HEK293T (cell line): ENCODE measurements around the gene NELFB.

Experiments used
- CTCF ChIA-PET: fragments of 350-600 bp; formaldehyde crosslinking; extraction: SDS; loops from one replicate; lab custom pipeline; 2021; ENCODE audit warnings: antibody characterized with exemption, inconsistent platforms; lab: Yijun Ruan, JAX
- POLR2A ChIA-PET: fragments of 350-600 bp; formaldehyde crosslinking; extraction: SDS; loops from one replicate; lab custom pipeline; 2020; ENCODE audit warnings: antibody characterized with exemption, inconsistent platforms; lab: Yijun Ruan, JAX
- DNase-seq: peaks from one replicate; pipeline ENCODE4 v3.0.0; 2012; ENCODE audit warnings: mixed read lengths; ENCODE audit errors: extremely low spot score
- ARNT ChIP-seq: fragments of 450-650 bp; IDR thresholded peaks from 2 replicates; pipeline ENCODE4 v1.6.1; 2017; ENCODE audit warnings: mild to moderate bottlenecking
- BHLHE40 ChIP-seq: fragments of 450-650 bp; IDR thresholded peaks from 2 replicates; pipeline ENCODE4 v1.6.1; 2016; ENCODE audit warnings: mild to moderate bottlenecking, moderate library complexity, borderline replicate concordance
- CTBP1 ChIP-seq: fragments of 450-650 bp; IDR thresholded peaks from 2 replicates; pipeline ENCODE4 v1.6.1; 2016; ENCODE audit warnings: borderline replicate concordance
- ELF4 ChIP-seq: fragments of 450-650 bp; IDR thresholded peaks from 2 replicates; pipeline ENCODE4 v1.6.1; 2017; ENCODE audit warnings: antibody characterized with exemption
- FOXA1 ChIP-seq: fragments of 450-650 bp; IDR thresholded peaks from 2 replicates; pipeline ENCODE4 v1.6.1; 2016; ENCODE audit warnings: mild to moderate bottlenecking
- FOXK2 ChIP-seq: fragments of 450-650 bp; IDR thresholded peaks from 2 replicates; pipeline ENCODE4 v1.6.1; 2016; ENCODE audit warnings: mild to moderate bottlenecking
- FOXM1 ChIP-seq: fragments of 450-650 bp; IDR thresholded peaks from 2 replicates; pipeline ENCODE4 v1.6.1; 2017; ENCODE audit warnings: mild to moderate bottlenecking, borderline replicate concordance
- HDGF ChIP-seq: fragments of 450-650 bp; IDR thresholded peaks from 2 replicates; pipeline ENCODE4 v1.6.1; 2017; ENCODE audit warnings: antibody characterized with exemption, borderline replicate concordance
- L3MBTL2 ChIP-seq: fragments of 450-650 bp; conservative IDR thresholded peaks from 2 replicates; pipeline ENCODE4 v1.6.1; 2016; ENCODE audit warnings: mild to moderate bottlenecking
- LEF1 ChIP-seq: fragments of 450-650 bp; IDR thresholded peaks from 2 replicates; pipeline ENCODE4 v1.6.1; 2017; ENCODE audit warnings: mild to moderate bottlenecking, borderline replicate concordance
- NFRKB ChIP-seq: fragments of 450-650 bp; IDR thresholded peaks from 2 replicates; pipeline ENCODE4 v1.6.1; 2016; ENCODE audit warnings: mild to moderate bottlenecking, moderate library complexity
- SP1 ChIP-seq: fragments of 450-650 bp; IDR thresholded peaks from 2 replicates; pipeline ENCODE4 v1.6.1; 2017
- SUZ12 ChIP-seq: fragments of 450-650 bp; IDR thresholded peaks from 2 replicates; pipeline ENCODE4 v1.6.1; 2016; ENCODE audit warnings: mild to moderate bottlenecking
- TARDBP ChIP-seq: fragments of 450-650 bp; IDR thresholded peaks from 2 replicates; pipeline ENCODE4 v1.6.1; 2016
- ZNF384 ChIP-seq: fragments of 450-650 bp; IDR thresholded peaks from 2 replicates; pipeline ENCODE4 v1.6.1; 2016
- TF ChIP-seq, protein P1 (sequence below): fragments of 450-650 bp; IDR thresholded peaks from 2 replicates; pipeline ENCODE4 v1.6.1; 2016

The NELFB gene

DNA sequence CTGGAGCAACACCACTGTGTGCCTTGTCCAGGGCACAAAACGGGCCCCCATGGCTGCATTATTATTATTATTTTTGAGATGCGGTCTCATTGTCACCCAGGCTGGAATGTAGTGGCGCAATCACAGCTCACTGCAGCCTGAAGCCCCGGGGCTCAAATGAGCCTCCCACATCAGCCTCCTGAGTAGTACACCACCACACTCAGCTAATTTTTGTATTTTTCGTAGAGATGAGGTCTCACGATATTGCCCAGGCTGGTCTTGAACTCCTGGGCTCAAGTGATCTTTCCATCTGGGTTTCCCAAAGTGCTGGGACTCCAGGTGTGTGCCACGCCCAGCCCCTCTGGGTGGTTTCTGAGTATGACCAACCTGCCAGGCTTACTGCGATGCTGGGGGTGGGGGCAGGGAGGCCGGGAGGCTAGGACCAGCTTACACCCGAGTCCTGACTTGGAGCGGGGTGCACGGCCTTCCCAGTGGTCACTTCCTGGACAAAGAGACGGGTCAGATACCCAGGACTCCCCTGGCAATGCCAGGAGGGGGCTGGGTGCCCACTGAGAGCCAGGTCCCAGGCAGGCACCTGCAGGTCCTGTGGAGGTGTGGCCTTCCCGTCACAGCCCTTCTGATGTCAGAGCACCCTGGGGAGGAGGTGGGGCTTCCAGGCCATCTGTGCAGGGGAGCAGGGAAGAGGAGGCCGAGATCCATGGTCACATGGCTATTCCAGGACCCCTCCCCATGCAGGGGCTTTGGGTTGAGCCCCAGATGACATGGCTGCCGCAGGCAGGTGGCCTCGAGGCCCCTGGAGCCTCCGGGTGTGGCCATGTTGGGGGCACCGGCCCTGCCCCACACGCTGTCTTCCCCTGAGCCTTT lies 55.3 kb downstream of the NELFB start:
- no peak for DNase-seq
- POLR2A ChIA-PET: interaction anchor here (0.9 kb wide), 1 partner anchor 8 kb away, joined by 3 read pairs; the partner anchor contains the start of gene NRARP
- CTCF ChIA-PET: no interaction called here
- TF ChIP-seq FOXM1: no peak

DNA sequence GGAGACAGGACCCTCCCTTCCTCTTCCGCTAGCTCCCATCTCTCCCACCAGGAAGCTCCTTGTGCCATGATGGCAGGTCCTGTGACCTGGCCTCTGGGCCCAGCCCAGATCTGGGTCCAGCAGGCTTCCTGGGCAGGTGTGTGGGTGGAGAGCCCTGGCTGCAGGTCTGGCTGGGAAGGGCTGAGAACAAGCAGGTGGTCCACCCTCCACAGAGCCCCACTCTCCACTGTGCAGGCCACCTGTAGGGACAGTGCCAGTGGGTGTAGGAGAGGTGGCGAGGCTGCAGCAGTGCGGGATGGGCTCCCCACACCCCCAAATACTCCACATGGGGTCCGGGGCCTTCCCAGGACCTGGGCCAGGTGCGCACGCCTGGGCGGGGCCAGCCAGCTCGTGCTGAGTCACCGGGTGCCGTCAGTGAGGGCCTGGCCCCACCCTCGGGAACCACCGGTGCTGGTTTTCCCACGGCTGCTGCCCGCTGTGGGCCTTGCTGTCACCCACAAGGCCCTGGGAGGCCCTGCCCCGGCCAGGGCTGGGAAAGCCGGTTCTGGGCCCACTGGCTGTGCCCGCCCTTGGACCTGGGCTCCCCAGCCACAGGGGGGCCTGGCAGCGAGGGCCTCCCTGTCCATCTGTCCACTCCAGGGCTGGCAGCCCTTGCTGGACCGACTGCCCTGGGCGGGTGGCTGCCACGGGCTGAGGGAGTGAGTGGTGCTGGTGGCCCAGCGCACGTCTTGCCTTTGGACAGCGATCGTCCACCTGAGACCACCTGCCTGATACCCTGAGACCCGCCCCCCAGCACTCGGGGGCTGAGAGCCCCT lies 56.3 kb downstream of the NELFB start:
- DNase-seq: no peak
- ChIA-PET POLR2A (interaction anchor here (0.9 to 1.9 kb wide), 2 partner anchors 9 to 10 kb away, joined by 3 to 12 read pairs; partner anchors contain the start of gene NRARP), CTCF (no interaction called here)
- TF ChIP-seq L3MBTL2 (no peak), FOXK2 (no peak), FOXM1 (no peak), LEF1 (no peak), BHLHE40 (no peak), TARDBP (no peak), CTBP1 (no peak), SUZ12 (no peak), SP1 (no peak)

DNA sequence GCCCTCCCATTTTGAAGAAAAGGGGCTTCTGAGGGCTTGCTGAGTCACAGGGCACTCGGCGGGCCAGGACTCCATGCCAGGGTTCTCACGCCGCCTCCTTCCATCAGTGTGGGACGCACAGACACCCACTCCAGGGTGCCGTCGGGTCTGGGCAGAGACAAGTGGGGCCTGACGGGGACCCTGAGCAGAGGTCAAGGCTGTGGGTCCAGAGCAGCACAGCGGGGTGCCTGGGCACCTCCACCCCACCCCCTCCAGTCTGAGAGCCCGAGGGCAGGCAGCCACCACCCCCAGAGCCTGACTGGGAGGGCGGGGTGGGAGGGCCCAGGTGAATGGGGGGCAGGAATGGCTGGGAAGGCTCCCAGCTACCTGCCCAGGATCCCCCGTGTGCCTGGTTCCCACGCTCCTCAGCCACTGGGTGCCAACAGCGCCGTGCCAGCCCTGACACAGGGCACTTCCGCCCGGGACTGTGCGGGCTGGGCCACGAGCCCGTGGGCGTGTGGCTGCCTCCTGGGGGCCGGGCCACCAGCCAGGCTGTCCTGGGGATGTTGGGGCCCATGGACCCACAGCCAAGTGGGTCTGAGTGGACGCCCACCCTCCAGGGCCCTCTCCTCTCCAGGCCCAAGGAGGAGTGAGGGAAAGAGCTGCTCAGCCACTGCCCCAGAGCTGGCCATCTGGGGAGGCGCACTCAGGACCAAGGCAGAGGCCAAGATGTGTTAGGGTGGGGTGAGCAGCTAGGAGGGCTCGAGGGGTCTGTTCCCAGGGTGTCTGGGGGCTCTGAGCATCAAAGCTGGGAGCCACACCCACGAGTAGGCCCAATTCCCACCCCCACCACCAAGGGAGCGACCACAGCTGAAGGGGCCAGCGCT lies 57.1 kb downstream of the NELFB start:
- DNase-seq: no peak
- ChIA-PET CTCF (no interaction called here), POLR2A (interaction anchor here (0.8 to 1.9 kb wide), 2 partner anchors 10 to 13 kb away, joined by 3 to 12 read pairs; partner anchors contain the start of gene NRARP)
- TF ChIP-seq CTBP1 (no peak), LEF1 (no peak), SP1 (no peak), HDGF (no peak), ZNF384 (no peak)

DNA sequence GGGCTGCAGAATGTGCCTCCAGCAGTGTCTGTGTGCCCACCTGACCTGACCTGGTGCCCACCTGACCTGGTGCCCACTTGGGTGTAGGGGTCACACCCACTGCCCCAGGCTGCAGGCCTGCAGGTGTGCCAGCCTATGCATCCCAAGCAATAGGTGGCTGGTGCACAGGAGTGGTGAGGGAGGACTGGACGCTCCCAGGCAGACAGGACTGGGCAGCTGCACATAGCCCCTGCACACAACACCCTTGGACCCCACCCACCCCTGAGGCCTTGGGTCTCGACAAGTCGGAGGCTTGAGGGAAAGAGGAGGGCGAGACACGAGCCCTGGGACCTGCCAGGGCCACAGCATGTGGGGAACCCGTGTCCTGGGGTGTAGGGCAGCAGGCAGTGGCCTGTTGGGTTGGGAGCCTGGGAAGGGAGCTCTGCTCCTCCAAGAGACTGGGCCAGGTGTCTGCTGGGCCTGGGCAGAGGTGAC lies 57.8 kb downstream of the NELFB start:
- TF ChIP-seq LEF1 (no peak), HDGF (no peak), CTBP1 (no peak), NFRKB (no peak), ARNT (no peak), FOXA1 (no peak), FOXK2 (no peak), BHLHE40 (no peak), ZNF384 (no peak), FOXM1 (no peak), SP1 (no peak), TARDBP (no peak)
- ChIA-PET CTCF (interaction anchor here (0.6 kb wide), 1 partner anchor 14 kb away, joined by 5 read pairs; no protein-coding TSS in a partner anchor), POLR2A (interaction anchor here (0.8 to 1.9 kb wide), 2 partner anchors 11 to 14 kb away, joined by 3 to 12 read pairs; partner anchors contain the start of gene NRARP)
- no peak for DNase-seq

DNA sequence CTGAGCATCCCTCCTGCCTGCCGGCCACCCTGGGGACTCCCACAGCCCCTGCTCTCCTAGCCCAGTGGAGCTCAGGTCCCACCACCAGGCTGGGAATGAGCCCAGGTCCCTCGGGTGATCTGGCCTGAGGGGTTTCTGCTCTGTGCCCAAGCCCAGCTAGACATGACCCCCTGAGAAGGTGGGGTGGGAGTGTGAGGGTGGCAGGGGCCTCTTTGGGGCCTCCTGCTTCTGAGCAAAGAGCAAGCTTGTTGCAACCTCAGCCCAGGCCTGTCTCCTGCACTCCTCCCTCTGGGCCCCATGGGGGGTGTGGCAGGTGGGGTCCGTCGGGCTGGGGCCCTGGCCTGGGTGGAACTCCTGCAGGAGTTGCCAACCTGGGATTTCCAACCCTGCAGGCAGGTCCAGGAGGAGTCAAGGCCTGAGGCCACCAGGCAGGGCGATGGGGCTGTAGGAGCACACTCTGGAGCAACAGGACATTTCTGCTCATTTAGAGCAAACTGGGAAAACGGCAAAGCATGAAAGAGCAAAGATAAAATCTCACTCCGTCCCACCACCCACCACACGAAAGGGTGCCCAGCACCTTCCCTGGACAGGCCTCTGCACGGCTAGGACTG lies 58.3 kb downstream of the NELFB start:
- TF ChIP-seq ELF4 (no peak), FOXA1 (no peak), CTBP1 (no peak), FOXM1 (no peak)
- TF ChIP-seq, protein P1, sequence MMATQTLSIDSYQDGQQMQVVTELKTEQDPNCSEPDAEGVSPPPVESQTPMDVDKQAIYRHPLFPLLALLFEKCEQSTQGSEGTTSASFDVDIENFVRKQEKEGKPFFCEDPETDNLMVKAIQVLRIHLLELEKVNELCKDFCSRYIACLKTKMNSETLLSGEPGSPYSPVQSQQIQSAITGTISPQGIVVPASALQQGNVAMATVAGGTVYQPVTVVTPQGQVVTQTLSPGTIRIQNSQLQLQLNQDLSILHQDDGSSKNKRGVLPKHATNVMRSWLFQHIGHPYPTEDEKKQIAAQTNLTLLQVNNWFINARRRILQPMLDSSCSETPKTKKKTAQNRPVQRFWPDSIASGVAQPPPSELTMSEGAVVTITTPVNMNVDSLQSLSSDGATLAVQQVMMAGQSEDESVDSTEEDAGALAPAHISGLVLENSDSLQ: no peak
- CTCF ChIA-PET: interaction anchor here (0.6 kb wide), 1 partner anchor 14 kb away, joined by 5 read pairs; no protein-coding TSS in a partner anchor
- DNase-seq: no peak
- POLR2A ChIA-PET: interaction anchor here (1.9 kb wide), 1 partner anchor 12 kb away, joined by 12 read pairs; the partner anchor contains the start of gene NRARP

DNA sequence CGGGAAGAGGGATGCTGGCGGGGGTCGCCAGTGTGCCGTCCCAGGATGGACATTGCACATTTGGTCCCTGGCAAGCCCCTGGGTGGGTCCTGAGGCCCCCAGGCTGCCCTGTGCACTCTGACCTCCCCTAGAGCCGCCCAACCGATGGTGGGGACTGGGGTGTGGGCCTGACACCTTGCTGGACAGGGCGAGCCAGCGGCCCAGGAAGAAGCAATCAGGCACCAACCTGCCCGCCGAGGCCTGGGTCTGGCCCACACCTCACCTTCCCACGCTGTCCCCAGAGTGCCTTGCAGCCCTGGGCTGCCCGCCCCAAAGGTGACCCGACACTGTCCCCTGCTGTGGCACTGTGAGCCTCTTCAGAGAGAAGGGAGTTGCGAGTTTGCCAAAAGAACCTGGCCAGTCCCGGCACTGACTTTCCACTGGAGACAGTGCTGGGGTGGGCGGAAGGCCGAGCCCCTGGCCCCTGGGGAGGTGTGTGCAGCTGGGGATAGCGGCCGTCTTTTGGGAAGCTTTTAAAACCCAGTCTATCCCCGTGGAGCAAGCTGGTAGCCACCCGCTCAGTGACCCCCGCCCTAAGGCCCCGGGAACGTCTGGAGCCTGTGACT lies 58.9 kb downstream of the NELFB start:
- TF ChIP-seq FOXK2: no peak
- TF ChIP-seq CTBP1: no peak
- no peak for TF ChIP-seq HDGF
- TF ChIP-seq ELF4: no peak
- no peak for TF ChIP-seq SUZ12
- no peak for TF ChIP-seq ARNT
- TF ChIP-seq FOXM1: no peak
- no peak for TF ChIP-seq BHLHE40
- TF ChIP-seq FOXA1: no peak
- TF ChIP-seq ZNF384: no peak
- no peak for TF ChIP-seq TARDBP
- no peak for TF ChIP-seq LEF1
- no peak for TF ChIP-seq SP1
- DNase-seq: no peak
- CTCF ChIA-PET: no interaction called here
- POLR2A ChIA-PET: no interaction called here
